GM19467 (cell line): ENCODE results near the gene TMEM9B.
A peak's percentile ranks its signal among the peaks of the same experiment; 100 is the strongest.
"Not testable (repeated sequence)": the region's sequence is repeated elsewhere in the genome, so short reads cannot be mapped to it uniquely, and the experiment has no call there.

ENCODE experiments used
- ATAC-seq: cut with Tn5 transposase; IDR thresholded peaks from one replicate; pipeline ENCODE4 v1.9.1; 2021; ENCODE audit warnings: mild to moderate bottlenecking, moderate library complexity; ENCODE audit not compliant: unreplicated experiment

The TMEM9B gene

GRCh38 chr11:8979365-8979764 lies 15.1 kb upstream of the TMEM9B start:
- ATAC-seq: not testable (repeated sequence)

- ATAC-seq: no peak
These were observed 8.9 kb upstream of the TMEM9B start for GRCh38 chr11:8973121-8973520.

- ATAC-seq: no peak
These were observed 7.7 kb upstream of the TMEM9B start for GRCh38 chr11:8971924-8972316.

GRCh38 chr11:8971196-8971923 lies 7.1 kb upstream of the TMEM9B start:
- ATAC-seq: no peak

- ATAC-seq: no peak
These were observed 2.9 kb upstream of the TMEM9B start for GRCh38 chr11:8967184-8967583.

- ATAC-seq: peak; percentile 51
These were observed 496 bp downstream of the TMEM9B start for GRCh38 chr11:8963569-8964323.

GRCh38 chr11:8962841-8963240 lies 1.4 kb downstream of the TMEM9B start:
- no peak for ATAC-seq

- ATAC-seq: no peak
These were observed 2.8 kb downstream of the TMEM9B start for GRCh38 chr11:8961401-8961800.

- no peak for ATAC-seq
These were observed 4.6 kb downstream of the TMEM9B start for GRCh38 chr11:8959546-8960166.

- ATAC-seq: no peak
These were observed 7.4 kb downstream of the TMEM9B start for GRCh38 chr11:8956860-8957259.

GRCh38 chr11:8948886-8949285 lies 15.4 kb downstream of the TMEM9B start:
- no peak for ATAC-seq

- ATAC-seq: no peak
These were observed 16.9 kb downstream of the TMEM9B start for GRCh38 chr11:8947230-8947943.

GRCh38 chr11:8942518-8943066 lies 21.6 kb downstream of the TMEM9B start, which contains the start of gene ASCL3:
TSS of gene ASCL3 (minus strand) at chr11:8943016. CDS start at chr11:8938161, 4,855 bp downstream.
- no peak for ATAC-seq

GRCh38 chr11:8941341-8942103 lies 22.7 kb downstream of the TMEM9B start:
- no peak for ATAC-seq

GRCh38 chr11:8937659-8938058 lies 26.6 kb downstream of the TMEM9B start:
- ATAC-seq: no peak

GRCh38 chr11:8937159-8937558 lies 27.1 kb downstream of the TMEM9B start:
- no peak for ATAC-seq

- ATAC-seq: not testable (repeated sequence)
These were observed 28.5 kb downstream of the TMEM9B start for GRCh38 chr11:8935789-8936188.

- no peak for ATAC-seq
These were observed 29.3 kb downstream of the TMEM9B start for GRCh38 chr11:8934742-8935488.

GRCh38 chr11:8933931-8934330 lies 30.3 kb downstream of the TMEM9B start:
- no peak for ATAC-seq
